GM21360 (cell line): ENCODE measurements around the gene RABGEF1.
"Not testable (repeated sequence)": the region's sequence is repeated elsewhere in the genome, so short reads cannot be mapped to it uniquely, and the experiment has no call there.

Source experiments
- ATAC-seq: cut with Tn5 transposase; IDR thresholded peaks from one replicate; pipeline ENCODE4 v1.9.1; 2021; ENCODE audit warnings: mild to moderate bottlenecking, moderate library complexity; ENCODE audit not compliant: unreplicated experiment

The RABGEF1 gene

GRCh38 chr7:66845379-66846095, 105.0 kb downstream of the RABGEF1 start:
- ATAC-seq: no peak

DNA sequence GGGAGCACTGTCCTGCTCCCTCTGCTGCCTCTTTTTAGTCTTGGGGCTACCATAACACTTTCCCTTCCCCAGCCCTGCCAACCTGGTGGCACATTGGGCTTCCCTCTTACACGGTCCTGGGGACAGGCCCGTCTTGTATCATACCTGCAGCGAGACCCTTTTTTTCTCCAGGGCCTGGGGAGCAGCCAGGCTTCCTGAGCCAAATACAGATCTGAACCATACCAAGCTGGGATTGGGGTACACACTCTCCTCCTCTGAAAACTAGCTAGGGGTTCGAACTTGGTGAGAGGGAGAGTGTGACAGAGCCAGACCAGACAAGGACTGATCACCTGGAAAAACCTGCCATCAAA, 105.5 kb downstream of the RABGEF1 start:
- ATAC-seq: not testable (repeated sequence)

- ATAC-seq: not testable (repeated sequence)
Measured at GRCh38 chr7:66847523-66847855, 107.0 kb downstream of the RABGEF1 start.

GRCh38 chr7:66847879-66848790, 107.6 kb downstream of the RABGEF1 start:
- no peak for ATAC-seq

DNA sequence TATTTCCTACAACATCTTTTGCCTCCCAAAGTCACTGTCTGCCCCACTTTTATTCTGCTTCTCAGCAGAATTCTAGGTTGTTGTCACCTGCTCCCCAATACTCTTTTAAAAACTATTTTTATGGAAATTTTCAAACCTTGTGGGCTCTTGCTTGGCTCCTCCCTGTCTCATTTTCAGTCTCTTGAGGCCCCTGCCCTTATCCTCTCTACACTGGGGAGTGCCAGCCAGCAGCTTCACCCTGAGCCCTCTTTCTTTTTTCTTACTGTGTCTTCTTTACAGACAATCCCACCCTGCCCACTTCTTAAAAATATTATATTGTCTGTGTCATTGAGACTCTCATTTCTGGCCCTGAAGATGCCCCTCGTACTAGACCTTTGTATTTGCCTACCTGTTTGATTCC, 118.8 kb downstream of the RABGEF1 start:
- ATAC-seq: no peak

- no peak for ATAC-seq
Measured at GRCh38 chr7:66859794-66860645, 119.5 kb downstream of the RABGEF1 start.

DNA sequence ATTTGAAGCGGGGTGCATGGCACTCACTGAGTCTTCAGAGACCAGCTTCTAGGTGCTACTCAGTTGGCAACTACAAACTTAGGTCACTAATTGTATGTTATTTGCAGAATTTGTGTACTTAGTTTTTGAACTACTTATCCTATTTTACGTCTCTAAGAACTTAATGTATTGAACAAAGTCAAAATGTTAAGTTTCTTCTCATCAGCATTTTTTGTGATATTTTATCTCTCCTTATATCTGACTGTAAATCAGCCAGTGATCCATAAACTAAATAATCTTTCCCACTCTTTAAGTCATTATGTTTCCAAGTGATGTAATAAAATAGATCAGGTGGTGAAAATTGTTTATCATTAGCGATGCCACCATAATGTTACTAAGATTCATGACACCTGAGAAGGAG, 120.2 kb downstream of the RABGEF1 start:
- no peak for ATAC-seq
